Activated CD4-positive, CD25-positive, alpha-beta regulatory T cell treated with anti-CD3 and anti-CD28 coated beads, Interleukin-2, amount 50 U/mL, for 72 hours (primary cell): ENCODE results near the gene SIK2.
"Not testable (repeated sequence)": the region's sequence is repeated elsewhere in the genome, so short reads cannot be mapped to it uniquely, and the experiment has no call there.

Source experiments
- DNase-seq: peaks from one replicate; pipeline ENCODE4 v3.0.0; 2021

Gene SIK2

GRCh38 chr11:111703576-111703975 lies 101.3 kb downstream of the SIK2 start:
- DNase-seq, result no peak

GRCh38 chr11:111707039-111707690 lies 104.9 kb downstream of the SIK2 start:
- DNase-seq, result no peak

GRCh38 chr11:111707691-111708067 lies 105.4 kb downstream of the SIK2 start:
- DNase-seq, result no peak

- DNase-seq, result no peak
Observed at GRCh38 chr11:111714522-111714921, 112.3 kb downstream of the SIK2 start.

GRCh38 chr11:111715142-111715816 lies 113.0 kb downstream of the SIK2 start:
- DNase-seq, result no peak

GRCh38 chr11:111717660-111718059 lies 115.4 kb downstream of the SIK2 start:
- DNase-seq, result not testable (repeated sequence)

GRCh38 chr11:111718436-111718835 lies 116.2 kb downstream of the SIK2 start:
- DNase-seq, result no peak

- DNase-seq, result no peak
Observed at GRCh38 chr11:111718859-111719258, 116.6 kb downstream of the SIK2 start.

GRCh38 chr11:111719379-111719778 lies 117.1 kb downstream of the SIK2 start:
- DNase-seq, result no peak

- DNase-seq, result no peak
Observed at GRCh38 chr11:111720801-111721494, 118.7 kb downstream of the SIK2 start.

- DNase-seq, result no peak
Observed at GRCh38 chr11:111722501-111722900, 120.3 kb downstream of the SIK2 start.

GRCh38 chr11:111723595-111723994 lies 121.3 kb downstream of the SIK2 start:
- DNase-seq, result no peak

GRCh38 chr11:111724615-111725129 lies 122.4 kb downstream of the SIK2 start:
- no peak for DNase-seq

GRCh38 chr11:111725621-111726020 lies 123.4 kb downstream of the SIK2 start:
- DNase-seq, result no peak

- DNase-seq, result no peak
Observed at GRCh38 chr11:111726301-111726713, 124.1 kb downstream of the SIK2 start.

- DNase-seq, result no peak
Observed at GRCh38 chr11:111727431-111727830, 125.2 kb downstream of the SIK2 start.

GRCh38 chr11:111729071-111729830 lies 127.0 kb downstream of the SIK2 start:
- DNase-seq, result no peak

GRCh38 chr11:111729831-111730311 lies 127.6 kb downstream of the SIK2 start:
- DNase-seq, result no peak

- no peak for DNase-seq
Observed at GRCh38 chr11:111730871-111731591, 128.8 kb downstream of the SIK2 start.

- no peak for DNase-seq
Observed at GRCh38 chr11:111731821-111732220, 129.6 kb downstream of the SIK2 start.

GRCh38 chr11:111733016-111733415 lies 130.8 kb downstream of the SIK2 start:
- no peak for DNase-seq

- no peak for DNase-seq
Observed at GRCh38 chr11:111733611-111734088, 131.4 kb downstream of the SIK2 start.
